ENCODE data around the gene ZC3H18. TPM values are rescaled to one million over a fixed set of nuclear protein-coding genes. Genes with fewer than 3 reads are reported as not detected.
A peak's percentile ranks its signal among the peaks of the same experiment; 100 is the strongest.

ZC3H18 gene
- total and polyA plus RNA-seq, 8 donors = 15.5 to 312 (median 19.0) TPM

DNA sequence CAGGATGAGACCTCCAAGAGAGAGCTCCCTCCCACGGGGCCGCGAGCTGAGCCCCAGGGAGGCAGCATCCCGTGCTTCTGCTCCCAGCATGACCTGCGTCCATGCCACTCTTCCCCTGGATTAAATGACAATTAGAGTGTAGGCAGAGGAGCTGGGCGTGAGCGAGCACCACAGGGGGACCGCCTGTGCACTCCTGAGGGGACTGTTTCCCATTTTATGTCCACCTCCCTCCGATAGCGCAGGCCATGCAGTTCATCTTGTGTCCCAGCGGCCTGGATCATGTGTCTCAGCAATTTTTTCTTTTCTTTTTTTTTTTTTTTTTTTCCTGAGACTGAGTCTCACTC is 62.4 kb downstream of the ZC3H18 start:
- Histone ChIP-seq H3K27me3 (peaks cover 0 to 43% (median 13%) of the 10 kb centered on the region in 3 donors), H3K36me3 (peaks cover 41 to 57% (median 54%) of the 10 kb centered on the region in 4 donors), H3K9me3 (no peaks in the 10 kb centered on the region), H3K4me3 (no peak overlapping the region), H3K4me1 (peaks cover 12 to 30% (median 22%) of the 10 kb centered on the region in 4 donors), H3K27ac (no peak overlapping the region)
- intact Hi-C loops (cut with DNase I; ENCODE audit: low total_unique reads) = no loop called here
- WGBS, 5 donors = 91 to 94% (median 93%) methylated on average over 9 to 11 of the region's 11 CpGs
- no peak for DNase-seq
- TF ChIP-seq, protein P1, sequence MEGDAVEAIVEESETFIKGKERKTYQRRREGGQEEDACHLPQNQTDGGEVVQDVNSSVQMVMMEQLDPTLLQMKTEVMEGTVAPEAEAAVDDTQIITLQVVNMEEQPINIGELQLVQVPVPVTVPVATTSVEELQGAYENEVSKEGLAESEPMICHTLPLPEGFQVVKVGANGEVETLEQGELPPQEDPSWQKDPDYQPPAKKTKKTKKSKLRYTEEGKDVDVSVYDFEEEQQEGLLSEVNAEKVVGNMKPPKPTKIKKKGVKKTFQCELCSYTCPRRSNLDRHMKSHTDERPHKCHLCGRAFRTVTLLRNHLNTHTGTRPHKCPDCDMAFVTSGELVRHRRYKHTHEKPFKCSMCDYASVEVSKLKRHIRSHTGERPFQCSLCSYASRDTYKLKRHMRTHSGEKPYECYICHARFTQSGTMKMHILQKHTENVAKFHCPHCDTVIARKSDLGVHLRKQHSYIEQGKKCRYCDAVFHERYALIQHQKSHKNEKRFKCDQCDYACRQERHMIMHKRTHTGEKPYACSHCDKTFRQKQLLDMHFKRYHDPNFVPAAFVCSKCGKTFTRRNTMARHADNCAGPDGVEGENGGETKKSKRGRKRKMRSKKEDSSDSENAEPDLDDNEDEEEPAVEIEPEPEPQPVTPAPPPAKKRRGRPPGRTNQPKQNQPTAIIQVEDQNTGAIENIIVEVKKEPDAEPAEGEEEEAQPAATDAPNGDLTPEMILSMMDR (IDR thresholded peaks at IDR 0.05) = no peak
- TF ChIP-seq EP300 (IDR thresholded peaks at IDR 0.05) = no peak

- TF ChIP-seq, protein P1 (IDR thresholded peaks at IDR 0.05) = peak in 3 of 7 experiments; percentile 10 to 24 (median 15)
- no peak for TF ChIP-seq POLR2A (IDR thresholded peaks at IDR 0.05)
- no peak for TF ChIP-seq EP300 (IDR thresholded peaks at IDR 0.05)
- peak in 1 of 3 donors; percentile 45 for TF ChIP-seq POLR2AphosphoS5 (IDR thresholded peaks at IDR 0.05)
- Histone ChIP-seq H3K4me1 (peaks cover 14 to 40% (median 28%) of the 10 kb centered on the region in 4 donors), H3K27ac (peak overlapping the region; percentile 10 to 73 (median 64)), H3K27me3 (peaks cover 4 to 54% (median 23%) of the 10 kb centered on the region in 3 donors), H3K9me3 (no peaks in the 10 kb centered on the region), H3K4me3 (peak overlapping the region; percentile 35 to 62 (median 41)), H3K36me3 (peaks cover 32 to 45% (median 43%) of the 10 kb centered on the region in 4 donors)
- intact Hi-C loops (cut with DNase I; ENCODE audit: low total_unique reads) = no loop called here
- peak; percentile 52 to 79 for DNase-seq
- WGBS, 5 donors = 15 to 29% (median 24%) methylated on average over 9 to 23 of the region's 23 CpGs
Measured at GRCh38 chr16:88633684-88634140, 63.5 kb downstream of the ZC3H18 start.

DNA sequence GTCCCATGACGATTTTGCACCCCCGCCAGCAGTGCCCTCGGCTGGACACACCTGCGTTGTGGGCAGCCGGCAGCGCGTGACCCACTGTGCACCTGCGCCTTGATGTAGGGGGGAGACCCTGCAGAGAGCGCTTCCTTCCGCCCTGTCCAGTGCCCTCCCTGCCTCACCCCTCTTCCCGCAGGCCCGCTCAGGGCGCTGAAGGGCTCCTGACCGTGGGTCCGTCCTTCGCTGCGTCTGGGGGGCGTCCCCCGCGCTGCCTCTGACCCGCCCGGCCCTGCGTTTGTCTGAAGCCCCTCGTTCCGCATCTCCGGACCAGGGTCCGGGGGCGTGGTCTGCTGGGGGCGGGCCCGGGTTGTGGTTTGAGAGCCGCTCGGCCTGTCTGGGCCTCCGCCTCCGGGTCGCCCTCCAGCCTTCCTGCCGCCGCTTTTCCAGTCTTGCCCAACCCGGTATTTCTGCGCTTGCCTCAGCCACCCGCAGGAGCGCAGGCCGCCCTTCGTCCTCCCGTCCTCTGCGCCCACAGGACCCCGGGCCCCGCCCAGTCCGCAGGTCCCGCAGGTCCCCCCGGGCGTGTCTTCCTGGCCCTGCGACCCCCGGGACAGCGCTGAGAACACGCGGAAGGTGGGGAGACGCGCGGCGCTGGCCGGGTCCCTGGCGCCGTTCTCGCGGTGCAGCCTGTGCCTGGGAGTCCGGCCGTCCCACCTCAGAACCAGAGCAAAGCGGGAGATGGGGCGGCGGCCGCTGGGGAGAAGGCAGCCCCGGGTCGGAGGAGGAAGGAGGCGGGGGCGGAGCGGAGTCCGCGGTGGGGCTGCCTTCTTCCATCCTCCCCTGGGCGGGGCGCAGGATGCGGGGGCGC is 64.2 kb downstream of the ZC3H18 start:
- WGBS, 5 donors = 4 to 8% (median 6%) methylated on average over 20 to 82 of the region's 82 CpGs
- intact Hi-C loops (cut with DNase I; ENCODE audit: low total_unique reads) = no loop called here
- DNase-seq = peak; percentile 53 to 74
- TF ChIP-seq EP300 (IDR thresholded peaks at IDR 0.05) (no peak), POLR2AphosphoS5 (IDR thresholded peaks at IDR 0.05) (peak in 1 of 3 donors; percentile 20)
- H3K9me3 ChIP-seq = no peaks in the 10 kb centered on the region
- H3K27ac ChIP-seq = peak overlapping the region; percentile 10 to 73 (median 64)
- H3K4me1 ChIP-seq = peaks cover 20 to 47% (median 35%) of the 10 kb centered on the region in 4 donors
- H3K36me3 ChIP-seq = peaks cover 29 to 39% (median 36%) of the 10 kb centered on the region in 4 donors
- H3K27me3 ChIP-seq = peaks cover 10 to 61% (median 29%) of the 10 kb centered on the region in 3 donors
- peak overlapping the region; percentile 35 to 62 (median 41) for H3K4me3 ChIP-seq

- H3K27me3 ChIP-seq = peaks cover 13 to 68% (median 37%) of the 10 kb centered on the region in 3 donors
- no peaks in the 10 kb centered on the region for H3K9me3 ChIP-seq
Measured at GRCh38 chr16:88634994-88635670, 64.9 kb downstream of the ZC3H18 start.

More at GRCh38 chr16:88634994-88635670, 64.9 kb downstream of the ZC3H18 start:
- no peak for DNase-seq
- H3K4me3 ChIP-seq = peak overlapping the region; percentile 35 to 62 (median 41)
- WGBS, 5 donors = 34 to 57% (median 44%) methylated on average over 19 to 28 of the region's 28 CpGs
- H3K4me1 ChIP-seq = peaks cover 27 to 54% (median 42%) of the 10 kb centered on the region in 4 donors
- TF ChIP-seq, protein P1 (IDR thresholded peaks at IDR 0.05) = no peak
- TF ChIP-seq POLR2AphosphoS5 (IDR thresholded peaks at IDR 0.05) (peak in 1 of 3 donors; percentile 0), POLR2A (IDR thresholded peaks at IDR 0.05) (no peak), EP300 (IDR thresholded peaks at IDR 0.05) (no peak)
- intact Hi-C loops (cut with DNase I; ENCODE audit: low total_unique reads) = no loop called here
- peak overlapping the region in 4 of 5 donors; percentile 60 to 73 (median 64) for H3K27ac ChIP-seq
- peaks cover 21 to 31% (median 28%) of the 10 kb centered on the region in 4 donors for H3K36me3 ChIP-seq

All from stomach (tissue), 9 donors.